Pancreas (tissue), 10 donors: ENCODE measurements around the gene GUK1. TPM values are rescaled to one million over a fixed set of nuclear protein-coding genes. Genes with fewer than 3 reads are reported as not detected.

Experiments
- ATAC-seq, 4 donors: fragments of 200-7000 bp; cut with Tn5 transposase; one replicate each; pipeline versions ENCODE4 v1.8.0 to v1.9.1; 2020; ENCODE audit warnings: mild to moderate bottlenecking in 4 of 4, moderate library complexity in 4 of 4
- DNase-seq, 6 donors: peaks; one replicate each; pipeline ENCODE4 v3.0.0-alpha.2; 2020
- FAIRE-seq: peaks from 2 replicates; lab custom pipeline; 2012; peaks lifted over from hg19 to GRCh38; lab: Jason Lieb, UNC
- H3K27ac ChIP-seq, 4 donors: fragments of 200-600 bp; sonication (generic); 1 replicate in 3 of 4; 2 replicates in 1 of 4; pipeline versions ENCODE4 v1.5.0 to v1.8.0; 2020
- H3K27me3 ChIP-seq, 4 donors: fragments of 200-600 bp; one replicate each; pipeline ENCODE4 v1.8.0; 2021
- H3K36me3 ChIP-seq, 3 donors: fragments of 200-600 bp; sonication (generic) in 1 of 3; one replicate each; pipeline versions ENCODE4 v1.5.0 to v1.8.0; 2020 to 2021
- H3K4me1 ChIP-seq, 3 donors: fragments of 200-600 bp; one replicate each; pipeline ENCODE4 v1.8.0; 2021
- H3K4me3 ChIP-seq, 4 donors: fragments of 200-600 bp; sonication (generic) in 2 of 4; one replicate each; pipeline versions ENCODE4 v1.5.0 to v1.8.0; 2020 to 2021
- H3K9me3 ChIP-seq, 4 donors: fragments of 200-600 bp; one replicate each; pipeline ENCODE4 v1.8.0; 2021
- CTCF ChIP-seq, 4 donors: fragments of 200-600 bp; sonication (generic) in 3 of 4; IDR thresholded peaks; one replicate each; pipeline versions ENCODE4 v1.5.0 to v1.8.0; 2021; ENCODE audit warnings: antibody characterized with exemption in 4 of 4
- WGBS, 2 donors: extraction: QIAGEN DNeasy Blood & Tissue Kit; methylation state at CpG; one replicate each; pipeline ENCODE4 v1.1.7; 2013; 5-methylcytosine and 5-hydroxymethylcytosine counted together
- intact Hi-C, 3 donors: fragments of 100-400 bp; cut with DNase I; formaldehyde crosslinking; loops; one replicate each; pipeline versions ENCODE4 v1.11.1 to v1.14.2; 2022
- polyA plus RNA-seq, 2 donors: library from polyadenylated mRNA; stranded (reverse); fragments of 200-250 nt; gene quantifications; one replicate each; pipeline ENCODE4 v1.2.3, GENCODE V29; 2013
- total RNA-seq, 6 donors: library from RNA; stranded (reverse); fragmentation: NEBNext Ultra II Directional in 4 of 6; extraction: Animal tissue kit (Norgen Biotek cat#: 25700) in 4 of 6; gene quantifications; one replicate each; pipeline versions ENCODE4 v1.2.1 to v1.2.4, GENCODE V29; 2021 to 2023
- donor health status: healthy with polysubstance abuse.
- donor health status: DM: no; HTN: no; CAD: no; lungs with moderate emphysema.
- donor health status: DM: no; HTN: no; CAD: no.
- donor health status: control.
- donor health status: control.
- donor health status: Bipolar disorder and iron deficiency.
- donor health status: DM: yes; HTN: yes; CAD: no.
- donor health status: DM: no; HTN: no; CAD: no.
- donor health status: DM: no; HTN: no; CAD: no.
- donor health status: DM: yes; HTN: yes; CAD: no.

The GUK1 gene
- total and polyA plus RNA-seq, 8 donors: 71.5 to 317 (median 101) TPM

GRCh38 chr1:228136901-228137300 lies 3.2 kb upstream of the GUK1 start:
- no peak for TF ChIP-seq CTCF (IDR thresholded peaks at IDR 0.05)
- WGBS, 2 donors: 31 to 43% methylated on average over 1 of the region's 1 CpG
- Histone ChIP-seq H3K27me3 (no peaks in the 10 kb centered on the region), H3K27ac (no peak overlapping the region), H3K4me1 (peaks cover 0 to 6% (median 3%) of the 10 kb centered on the region in 3 donors), H3K36me3 (no peaks in the 10 kb centered on the region), H3K9me3 (no peaks in the 10 kb centered on the region), H3K4me3 (no peak overlapping the region)
- FAIRE-seq (no peak), DNase-seq (no peak), ATAC-seq (no peak)
- intact Hi-C loops: no loop called here

GRCh38 chr1:228139406-228139930 lies 611 bp upstream of the GUK1 start:
- 24 to 25% methylated on average over 30 of the region's 30 CpGs for WGBS, 2 donors
- intact Hi-C loops: no loop called here

GRCh38 chr1:228140724-228141225 lies 696 bp downstream of the GUK1 start:
- WGBS, 2 donors: 2 to 3% methylated on average over 25 of the region's 25 CpGs
- H3K27me3 ChIP-seq: no peaks in the 10 kb centered on the region
- FAIRE-seq (no peak), ATAC-seq (no peak), DNase-seq (peak in 3 of 6 donors; percentile 38 to 72 (median 63))
- peaks cover 11 to 25% (median 25%) of the 10 kb centered on the region in 3 donors for H3K4me1 ChIP-seq
- TF ChIP-seq CTCF (IDR thresholded peaks at IDR 0.05): no peak
- H3K4me3 ChIP-seq: peak overlapping the region; percentile 74 to 97 (median 82)
- no peaks in the 10 kb centered on the region for H3K9me3 ChIP-seq
- peak overlapping the region; percentile 87 to 96 (median 92) for H3K27ac ChIP-seq
- H3K36me3 ChIP-seq: no peaks in the 10 kb centered on the region
- intact Hi-C loops: no loop called here

More at GRCh38 chr1:228139406-228139930, 611 bp upstream of the GUK1 start:
- Histone ChIP-seq H3K27me3 (no peaks in the 10 kb centered on the region), H3K4me3 (peak overlapping the region; percentile 16 to 97 (median 54)), H3K27ac (peak overlapping the region; percentile 87 to 96 (median 92)), H3K36me3 (no peaks in the 10 kb centered on the region), H3K4me1 (peaks cover 11 to 25% (median 25%) of the 10 kb centered on the region in 3 donors), H3K9me3 (no peaks in the 10 kb centered on the region)
- ATAC-seq (no peak), FAIRE-seq (no peak), DNase-seq (no peak)
- TF ChIP-seq CTCF (IDR thresholded peaks at IDR 0.05): no peak

- FAIRE-seq (no peak), DNase-seq (peak; percentile 55 to 88 (median 71)), ATAC-seq (peak in 3 of 4 donors; percentile 1 to 3 (median 2))
- peak overlapping the region; percentile 87 to 96 (median 92) for H3K27ac ChIP-seq
- 11 to 16% methylated on average over 27 of the region's 27 CpGs for WGBS, 2 donors
- H3K27me3 ChIP-seq: no peaks in the 10 kb centered on the region
- H3K4me1 ChIP-seq: peaks cover 11 to 25% (median 25%) of the 10 kb centered on the region in 3 donors
- H3K9me3 ChIP-seq: no peaks in the 10 kb centered on the region
- peak overlapping the region; percentile 74 to 97 (median 82) for H3K4me3 ChIP-seq
- intact Hi-C loops: no loop called here
- TF ChIP-seq CTCF (IDR thresholded peaks at IDR 0.05): no peak
- no peaks in the 10 kb centered on the region for H3K36me3 ChIP-seq
These were observed 1.4 kb downstream of the GUK1 start for GRCh38 chr1:228141226-228142044.
